Measurements from ENCODE around the gene EIF4A3.

Gene EIF4A3

GRCh38 chr17:80132906-80133625 lies 13.9 kb downstream of the EIF4A3 start:
- no peak for DNase-seq (ENCODE audit: low read depth)

- DNase-seq (ENCODE audit: low read depth) = no peak
These were observed 15.9 kb downstream of the EIF4A3 start for GRCh38 chr17:80130992-80131391.

- no peak for DNase-seq (ENCODE audit: low read depth)
These were observed 17.8 kb downstream of the EIF4A3 start for GRCh38 chr17:80129006-80129565.

GRCh38 chr17:80126449-80126715 lies 20.5 kb downstream of the EIF4A3 start:
- no peak for DNase-seq (ENCODE audit: low read depth)

GRCh38 chr17:80125656-80126448 lies 21.1 kb downstream of the EIF4A3 start:
- no peak for DNase-seq (ENCODE audit: low read depth)

GRCh38 chr17:80124351-80124981 lies 22.5 kb downstream of the EIF4A3 start:
- DNase-seq (ENCODE audit: low read depth) = no peak

DNA sequence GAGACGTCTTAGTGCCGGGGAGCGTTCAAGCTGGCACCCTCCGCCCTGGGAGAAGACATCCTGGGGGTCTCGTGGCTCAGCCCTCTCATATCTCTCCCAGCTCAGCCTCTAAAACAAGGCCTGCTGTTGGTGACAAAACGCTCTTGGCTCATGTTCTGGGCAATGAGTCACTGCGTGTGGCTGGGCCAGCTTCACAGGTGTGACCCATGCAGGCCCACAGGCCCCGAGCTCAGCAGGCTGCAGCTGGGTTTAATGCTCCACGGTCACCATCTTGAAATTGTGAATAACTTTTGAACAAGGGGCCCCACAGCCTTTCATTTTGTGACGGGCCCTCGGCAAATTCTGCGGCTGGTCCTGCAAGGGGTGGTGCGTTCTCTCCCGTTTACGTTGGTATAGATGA lies 23.1 kb downstream of the EIF4A3 start:
- DNase-seq (ENCODE audit: low read depth) = no peak

DNA sequence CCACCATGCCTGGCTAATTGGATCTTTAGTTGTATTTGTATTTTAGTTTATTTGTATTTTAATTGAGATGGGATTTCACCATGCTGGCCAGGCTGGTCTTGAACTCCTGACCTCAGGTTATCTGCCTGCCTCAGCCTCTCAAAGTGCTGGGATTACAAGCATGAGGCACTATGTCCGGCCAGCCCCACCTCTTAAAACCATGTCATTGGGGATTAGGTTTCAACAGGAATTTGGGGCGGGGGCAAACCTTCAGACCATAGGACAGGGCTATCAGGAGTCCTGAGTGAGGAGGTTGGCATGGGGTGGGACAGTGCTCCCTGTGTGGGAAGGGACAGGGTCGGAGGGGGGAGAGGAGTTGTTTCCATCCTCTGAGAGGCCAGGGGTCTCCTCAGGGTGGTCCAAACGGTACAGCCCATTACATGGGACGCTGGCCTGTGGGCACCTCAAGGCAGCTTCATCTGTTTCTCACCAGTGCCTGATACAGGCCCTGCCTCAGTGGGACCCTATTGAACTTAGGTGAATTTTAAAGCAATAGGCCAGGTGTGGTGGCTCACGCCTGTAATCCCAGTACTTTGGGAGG lies 23.9 kb downstream of the EIF4A3 start:
- DNase-seq (ENCODE audit: low read depth) = no peak

- no peak for DNase-seq (ENCODE audit: low read depth)
These were observed 24.8 kb downstream of the EIF4A3 start for GRCh38 chr17:80122026-80122575.

DNA sequence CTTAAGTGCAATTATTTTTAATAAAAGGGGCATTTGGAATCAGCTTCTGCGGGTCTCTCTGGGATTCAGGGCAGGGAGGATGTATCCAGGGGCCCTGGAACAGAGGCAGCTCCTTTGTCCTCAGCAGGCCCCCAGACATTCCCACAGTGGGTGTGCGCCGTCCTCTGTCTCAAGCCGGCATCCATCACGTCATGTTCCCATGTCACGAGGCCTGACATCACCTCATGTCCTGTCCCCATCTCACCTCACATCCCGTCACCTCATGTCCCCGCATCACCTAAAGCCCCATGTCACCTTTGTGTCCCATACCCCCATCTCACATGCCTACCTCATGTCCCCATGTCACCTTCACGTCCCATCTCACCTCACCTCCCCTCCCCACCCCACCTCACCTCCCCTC lies 27.1 kb downstream of the EIF4A3 start:
- DNase-seq (ENCODE audit: low read depth) = no peak

DNA sequence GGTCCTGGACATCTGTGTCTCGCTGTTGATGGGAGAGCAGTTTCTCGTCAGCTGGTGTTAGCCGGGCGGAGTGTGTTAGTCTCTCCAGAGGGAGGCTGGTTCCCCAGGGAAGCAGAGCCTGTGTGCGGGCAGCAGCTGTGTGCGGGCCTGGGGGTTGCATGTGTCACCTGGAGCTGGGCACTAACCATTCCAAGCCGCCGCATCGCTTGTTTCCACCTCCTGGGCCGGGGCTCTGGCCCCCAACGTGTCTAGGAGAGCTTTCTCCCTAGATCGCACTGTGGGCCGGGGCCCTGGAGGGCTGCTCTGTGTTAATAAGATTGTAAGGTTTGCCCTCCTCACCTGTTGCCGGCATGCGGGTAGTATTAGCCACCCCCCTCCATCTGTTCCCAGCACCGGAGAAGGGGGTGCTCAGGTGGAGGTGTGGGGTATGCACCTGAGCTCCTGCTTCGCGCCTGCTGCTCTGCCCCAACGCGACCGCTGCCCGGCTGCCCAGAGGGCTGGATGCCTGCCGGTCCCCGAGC lies 27.6 kb downstream of the EIF4A3 start:
- no peak for DNase-seq (ENCODE audit: low read depth)

- DNase-seq (ENCODE audit: low read depth) = no peak
These were observed 28.2 kb downstream of the EIF4A3 start for GRCh38 chr17:80118601-80119270.

DNA sequence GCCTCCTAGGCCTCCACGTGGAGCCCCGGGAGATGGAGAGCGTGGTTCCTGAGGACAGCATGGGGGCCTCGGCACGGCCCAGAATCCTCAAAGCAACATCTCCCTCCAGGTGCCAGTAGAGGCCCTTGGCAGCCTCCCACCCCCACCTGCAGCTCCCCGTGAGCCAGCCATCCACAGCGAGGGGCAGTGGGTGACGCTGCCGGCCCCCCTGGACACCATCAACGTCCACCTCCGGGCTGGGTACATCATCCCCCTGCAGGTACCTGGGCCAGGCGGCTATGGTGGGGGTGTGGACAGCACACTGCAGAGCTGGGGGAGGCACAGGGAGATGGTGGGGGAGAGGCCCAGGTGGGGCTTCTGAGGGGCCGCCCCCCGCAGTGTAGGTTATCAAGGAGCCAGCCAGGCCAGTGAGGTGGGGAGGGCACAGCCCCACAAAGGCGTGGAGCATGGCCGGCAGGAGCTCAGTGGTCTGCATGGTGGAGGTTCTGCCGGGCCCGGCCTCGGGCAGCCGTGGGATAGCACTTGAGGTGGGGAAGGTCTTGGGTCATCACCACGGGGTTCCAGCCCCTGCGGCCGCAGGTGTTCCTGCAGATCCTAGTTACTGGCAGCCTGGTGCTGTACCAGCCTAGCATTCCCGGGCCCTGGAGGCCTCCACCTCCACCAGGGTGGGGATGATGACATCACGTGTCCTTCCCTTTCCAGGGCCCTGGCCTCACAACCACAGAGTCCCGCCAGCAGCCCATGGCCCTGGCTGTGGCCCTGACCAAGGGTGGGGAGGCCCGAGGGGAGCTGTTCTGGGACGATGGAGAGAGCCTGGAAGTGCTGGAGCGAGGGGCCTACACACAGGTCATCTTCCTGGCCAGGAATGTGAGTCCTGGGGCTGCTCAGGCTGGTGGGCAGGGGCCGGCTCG lies 29.2 kb downstream of the EIF4A3 start:
- no peak for DNase-seq (ENCODE audit: low read depth)

DNA sequence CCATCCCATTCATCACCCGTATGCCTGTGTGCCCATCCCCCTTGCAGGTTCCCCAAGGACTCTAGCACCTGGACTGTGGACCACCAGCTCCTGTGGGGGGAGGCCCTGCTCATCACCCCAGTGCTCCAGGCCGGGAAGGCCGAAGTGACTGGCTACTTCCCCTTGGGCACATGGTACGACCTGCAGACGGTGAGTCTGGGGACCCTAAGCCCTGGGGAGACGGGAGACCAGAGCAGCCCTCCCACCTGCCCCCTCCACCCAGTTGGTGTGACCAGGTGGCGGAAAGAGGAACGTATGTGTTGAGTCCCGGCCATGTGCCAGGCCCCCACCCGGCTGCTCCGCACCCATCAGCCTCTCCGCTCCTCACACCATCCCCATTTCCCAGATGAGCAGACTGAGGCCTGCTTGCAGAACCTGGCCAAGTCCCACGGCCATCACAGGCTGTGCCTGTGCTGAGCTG lies 30.0 kb downstream of the EIF4A3 start:
- no peak for DNase-seq (ENCODE audit: low read depth)

- DNase-seq (ENCODE audit: low read depth) = no peak
These were observed 30.5 kb downstream of the EIF4A3 start for GRCh38 chr17:80116276-80116920.

GRCh38 chr17:80115159-80115558 lies 31.8 kb downstream of the EIF4A3 start:
- no peak for DNase-seq (ENCODE audit: low read depth)

GRCh38 chr17:80114758-80115157 lies 32.2 kb downstream of the EIF4A3 start:
- no peak for DNase-seq (ENCODE audit: low read depth)

DNA sequence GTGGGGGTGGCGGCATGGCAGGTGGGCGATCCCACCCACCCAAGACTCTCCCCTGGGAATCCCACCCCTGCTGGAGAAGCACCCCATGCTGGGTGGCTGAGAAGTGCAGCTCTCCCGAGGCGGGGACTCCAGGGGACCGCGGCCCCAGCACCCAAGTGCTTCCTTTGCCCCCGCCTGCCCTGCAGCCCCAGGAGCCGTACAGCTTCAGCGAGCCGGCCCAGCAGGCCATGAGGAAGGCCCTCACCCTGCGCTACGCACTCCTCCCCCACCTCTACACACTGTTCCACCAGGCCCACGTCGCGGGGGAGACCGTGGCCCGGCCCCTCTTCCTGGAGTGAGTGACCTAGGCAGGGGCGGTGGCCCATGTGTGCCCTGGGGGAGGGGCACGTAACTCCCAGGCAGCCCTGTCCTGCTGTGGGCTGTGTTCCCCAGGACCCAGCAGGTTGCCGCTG lies 33.9 kb downstream of the EIF4A3 start:
- no peak for DNase-seq (ENCODE audit: low read depth)

DNA sequence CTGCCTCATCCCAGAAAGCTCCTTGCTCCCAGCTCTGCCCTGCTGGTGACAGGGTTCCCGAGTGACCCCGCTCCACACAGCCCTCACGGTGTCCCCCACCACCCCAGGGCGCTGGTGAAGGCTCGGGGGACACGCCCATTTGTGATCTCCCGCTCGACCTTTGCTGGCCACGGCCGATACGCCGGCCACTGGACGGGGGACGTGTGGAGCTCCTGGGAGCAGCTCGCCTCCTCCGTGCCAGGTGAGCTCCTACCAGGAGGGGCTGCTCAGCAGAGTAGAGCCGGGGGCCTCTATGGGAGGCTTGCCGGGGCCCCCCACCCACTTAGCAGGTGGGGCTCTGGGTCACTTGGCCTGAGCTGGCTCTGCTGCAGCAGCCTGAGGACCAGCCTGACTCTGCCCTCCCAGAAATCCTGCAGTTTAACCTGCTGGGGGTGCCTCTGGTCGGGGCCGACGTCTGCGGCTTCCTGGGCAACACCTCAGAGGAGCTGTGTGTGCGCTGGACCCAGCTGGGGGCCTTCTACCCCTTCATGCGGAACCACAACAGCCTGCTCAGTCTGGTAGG lies 34.4 kb downstream of the EIF4A3 start:
- no peak for DNase-seq (ENCODE audit: low read depth)
